ENCODE measurements around the gene UBAC2. TPM values are rescaled to one million over a fixed set of nuclear protein-coding genes. Genes with fewer than 3 reads are reported as not detected.
"Not testable (repeated sequence)": the region's sequence is repeated elsewhere in the genome, so short reads cannot be mapped to it uniquely, and the experiment has no call there.

UBAC2 gene
- polyA plus RNA-seq, 3 donors: 33.0 to 45.2 (median 38.0) TPM

- 59 to 79% (median 74%) methylated on average over 2 of the region's 2 CpGs for WGBS, 3 donors
- H3K27ac ChIP-seq (ENCODE audit: low read depth, low read length): no peak overlapping the region
Observed at GRCh38 chr13:99226513-99226912, 25.9 kb downstream of the UBAC2 start.

- 90 to 91% (median 90%) methylated on average over 6 of the region's 6 CpGs for WGBS, 3 donors
Observed at GRCh38 chr13:99227331-99227900, 26.8 kb downstream of the UBAC2 start.

GRCh38 chr13:99227909-99228688 lies 27.4 kb downstream of the UBAC2 start:
- WGBS, 3 donors: 76 to 95% (median 81%) methylated on average over 15 of the region's 15 CpGs

More at GRCh38 chr13:99227331-99227900, 26.8 kb downstream of the UBAC2 start:
- H3K27ac ChIP-seq (ENCODE audit: low read depth, low read length): no peak overlapping the region

GRCh38 chr13:99228737-99229691 lies 28.4 kb downstream of the UBAC2 start:
- H3K27ac ChIP-seq (ENCODE audit: low read depth, low read length): no peak overlapping the region
- WGBS, 3 donors: 56 to 75% (median 60%) methylated on average over 13 of the region's 13 CpGs

More at GRCh38 chr13:99227909-99228688, 27.4 kb downstream of the UBAC2 start:
- H3K27ac ChIP-seq (ENCODE audit: low read depth, low read length): no peak overlapping the region

GRCh38 chr13:99230588-99230987 lies 29.9 kb downstream of the UBAC2 start:
- H3K27ac ChIP-seq (ENCODE audit: low read depth, low read length): not testable (repeated sequence)
- WGBS, 3 donors: 88 to 94% (median 93%) methylated on average over 12 of the region's 12 CpGs

- H3K27ac ChIP-seq (ENCODE audit: low read depth, low read length): no peak overlapping the region
- 84 to 95% (median 89%) methylated on average over 3 of the region's 3 CpGs for WGBS, 3 donors
Observed at GRCh38 chr13:99230991-99231390, 30.3 kb downstream of the UBAC2 start.

GRCh38 chr13:99231721-99232120 lies 31.1 kb downstream of the UBAC2 start:
- H3K27ac ChIP-seq (ENCODE audit: low read depth, low read length): no peak overlapping the region
- WGBS, 3 donors: 40 to 69% (median 67%) methylated on average over 1 of the region's 1 CpG

- 51 to 66% (median 66%) methylated on average over 8 of the region's 8 CpGs for WGBS, 3 donors
Observed at GRCh38 chr13:99237981-99238662, 37.5 kb downstream of the UBAC2 start.

GRCh38 chr13:99246100-99246499 lies 45.4 kb downstream of the UBAC2 start:
- 99 to 100% (median 100%) methylated on average over 1 of the region's 1 CpG for WGBS, 3 donors
- no peak overlapping the region for H3K27ac ChIP-seq (ENCODE audit: low read depth, low read length)

More at GRCh38 chr13:99237981-99238662, 37.5 kb downstream of the UBAC2 start:
- H3K27ac ChIP-seq (ENCODE audit: low read depth, low read length): no peak overlapping the region

GRCh38 chr13:99249178-99249577 lies 48.5 kb downstream of the UBAC2 start:
- 93 to 100% (median 99%) methylated on average over 3 of the region's 3 CpGs for WGBS, 3 donors
- not testable (repeated sequence) for H3K27ac ChIP-seq (ENCODE audit: low read depth, low read length)

- WGBS, 3 donors: 93 to 99% (median 96%) methylated on average over 2 of the region's 2 CpGs
- not testable (repeated sequence) for H3K27ac ChIP-seq (ENCODE audit: low read depth, low read length)
Observed at GRCh38 chr13:99249606-99250005, 49.0 kb downstream of the UBAC2 start.

GRCh38 chr13:99250982-99251825 lies 50.5 kb downstream of the UBAC2 start:
- no peak overlapping the region for H3K27ac ChIP-seq (ENCODE audit: low read depth, low read length)
- WGBS, 3 donors: 92 to 94% (median 93%) methylated on average over 5 of the region's 5 CpGs

GRCh38 chr13:99251921-99252320 lies 51.3 kb downstream of the UBAC2 start:
- H3K27ac ChIP-seq (ENCODE audit: low read depth, low read length): no peak overlapping the region
- WGBS, 3 donors: 60 to 82% (median 72%) methylated on average over 4 of the region's 4 CpGs

- H3K27ac ChIP-seq (ENCODE audit: low read depth, low read length): no peak overlapping the region
- 91 to 92% (median 92%) methylated on average over 14 of the region's 14 CpGs for WGBS, 3 donors
Observed at GRCh38 chr13:99254830-99255229, 54.2 kb downstream of the UBAC2 start.

GRCh38 chr13:99255271-99255670 lies 54.6 kb downstream of the UBAC2 start:
- no peak overlapping the region for H3K27ac ChIP-seq (ENCODE audit: low read depth, low read length)
- WGBS, 3 donors: 79 to 89% (median 87%) methylated on average over 10 of the region's 10 CpGs

GRCh38 chr13:99256283-99256682 lies 55.6 kb downstream of the UBAC2 start:
- WGBS, 3 donors: 63 to 86% (median 79%) methylated on average over 2 of the region's 2 CpGs
- no peak overlapping the region for H3K27ac ChIP-seq (ENCODE audit: low read depth, low read length)

- 52 to 79% (median 56%) methylated on average over 3 of the region's 3 CpGs for WGBS, 3 donors
- no peak overlapping the region for H3K27ac ChIP-seq (ENCODE audit: low read depth, low read length)
Observed at GRCh38 chr13:99256709-99257108, 56.1 kb downstream of the UBAC2 start.
